Dedifferentiated amniotic fluid mesenchymal stem cell (primary cell): ENCODE results near the gene C9orf85.
A peak's percentile ranks its signal among the peaks of the same experiment; 100 is the strongest.
"Not testable (repeated sequence)": the region's sequence is repeated elsewhere in the genome, so short reads cannot be mapped to it uniquely, and the experiment has no call there.

Experiments
- DNase-seq: peaks from one replicate; pipeline ENCODE4 v3.0.0-alpha.2; 2016; ENCODE audit errors: extremely low spot score

C9orf85 gene

GRCh38 chr9:72006501-72006900 is 95.1 kb downstream of the C9orf85 start:
- DNase-seq, result no peak

- DNase-seq, result not testable (repeated sequence)
Observed at GRCh38 chr9:72007726-72008125, 96.3 kb downstream of the C9orf85 start.

GRCh38 chr9:72012646-72013045 is 101.2 kb downstream of the C9orf85 start:
- DNase-seq, result no peak

GRCh38 chr9:72013292-72013760 is 101.9 kb downstream of the C9orf85 start:
- DNase-seq, result no peak

- peak; percentile 72 for DNase-seq
Observed at GRCh38 chr9:72022841-72023240, 111.4 kb downstream of the C9orf85 start.
